K562 treated with DMSO at 1 percent for 12 hours (cell line): ENCODE data around the gene TRIM17. TPM values are rescaled to one million over a fixed set of nuclear protein-coding genes. Genes with fewer than 3 reads are reported as not detected.

Experiments used
- total RNA-seq: library from RNA; unstranded; fragments of 300-600 nt; gene quantifications from 2 replicates; pipeline ENCODE4 v1.2.3, GENCODE V29; 2022; ENCODE audit not compliant: insufficient read depth

Gene TRIM17, protein sequence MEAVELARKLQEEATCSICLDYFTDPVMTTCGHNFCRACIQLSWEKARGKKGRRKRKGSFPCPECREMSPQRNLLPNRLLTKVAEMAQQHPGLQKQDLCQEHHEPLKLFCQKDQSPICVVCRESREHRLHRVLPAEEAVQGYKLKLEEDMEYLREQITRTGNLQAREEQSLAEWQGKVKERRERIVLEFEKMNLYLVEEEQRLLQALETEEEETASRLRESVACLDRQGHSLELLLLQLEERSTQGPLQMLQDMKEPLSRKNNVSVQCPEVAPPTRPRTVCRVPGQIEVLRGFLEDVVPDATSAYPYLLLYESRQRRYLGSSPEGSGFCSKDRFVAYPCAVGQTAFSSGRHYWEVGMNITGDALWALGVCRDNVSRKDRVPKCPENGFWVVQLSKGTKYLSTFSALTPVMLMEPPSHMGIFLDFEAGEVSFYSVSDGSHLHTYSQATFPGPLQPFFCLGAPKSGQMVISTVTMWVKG
- 0.47 TPM in 1 of 2 replicates, not detected in the other for total RNA-seq

DNA sequence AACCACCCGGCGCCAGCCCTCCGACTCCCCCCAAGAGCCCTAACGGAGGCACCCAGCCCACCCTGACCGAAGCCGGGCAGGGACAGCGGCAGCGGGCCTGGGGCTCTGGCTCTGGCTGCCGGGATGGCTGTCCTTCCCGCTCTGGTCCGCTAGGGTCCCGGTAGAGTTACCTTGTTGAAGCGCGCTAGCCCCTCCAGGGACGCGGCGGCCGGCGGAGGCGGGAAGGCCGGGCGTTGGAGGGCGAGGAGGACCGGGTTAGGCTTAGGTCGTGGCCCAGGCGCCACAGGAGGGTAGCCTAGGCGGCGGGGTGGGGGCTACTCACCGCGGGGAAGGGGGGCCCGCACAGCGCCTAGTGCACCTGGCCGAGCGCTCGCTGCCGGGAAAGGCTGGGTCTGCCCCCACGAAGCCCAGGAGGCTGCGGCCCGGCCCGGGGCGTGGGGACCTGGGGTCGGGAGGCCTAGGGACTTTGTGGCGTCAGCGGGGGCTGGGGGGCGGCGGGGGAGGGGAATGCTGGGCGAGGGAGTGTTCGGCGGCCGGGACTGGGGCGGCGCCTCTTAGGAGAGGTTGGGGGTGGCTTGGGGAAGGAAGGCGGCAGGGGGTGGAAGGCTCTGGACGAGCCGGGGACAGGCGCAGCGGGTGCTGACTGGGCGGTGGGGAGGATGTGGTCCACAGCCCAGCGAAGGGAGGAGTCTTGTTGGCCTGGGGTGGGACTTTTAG, at the start of gene TRIM17:
TRIM17 (minus strand) TSS at position 645 of the 717 bp plus-strand sequence. CDS start 1,789 bp downstream, outside the sequence.

Other genes starting within 250 kb of the TRIM17 start
- gene OBSCN, start 208.8 kb downstream of the TRIM17 start, total RNA-seq, result 6.8 and 11.9 TPM in 2 replicates
- 48.8 and 61.0 TPM in 2 replicates for gene TRIM11, start 10.0 kb downstream of the TRIM17 start, total RNA-seq
- gene RNF187, start 70.5 kb upstream of the TRIM17 start, total RNA-seq, result 230 and 244 TPM in 2 replicates